SK-MEL-5 (cell line): ENCODE measurements around the gene ACR. TPM values are rescaled to one million over a fixed set of nuclear protein-coding genes. Genes with fewer than 3 reads are reported as not detected.

Source experiments
- DNase-seq: peaks from one replicate; pipeline ENCODE4 v3.0.0-alpha.2; 2016; ENCODE audit warnings: low read depth, low spot score
- in situ Hi-C: cut with HindIII; loops from 2 replicates; pipeline ENCODE4 v1.10.0; 2016; ENCODE audit warnings: low sequenced_read_pairs, high pct_unique_total_duplicates, low pct_unique_long_range_greater_than_20kb
- total RNA-seq: library from RNA; depleted of rRNA; stranded (reverse); fragments of >200 nt; shearing (Covaris generic); gene quantifications from 2 replicates; pipeline ENCODE4 v1.2.3, GENCODE V29; 2014

The ACR gene
- total RNA-seq, 1 experiment from 2014 or later: not detected

GRCh38 chr22:50726643-50727340, 11.2 kb upstream of the ACR start:
- no peak for DNase-seq
- in situ Hi-C loops: no loop called here

- in situ Hi-C loops: no loop called here
Observed at GRCh38 chr22:50727678-50728522, 10.1 kb upstream of the ACR start.

GRCh38 chr22:50728523-50728931, 9.5 kb upstream of the ACR start:
- in situ Hi-C loops: no loop called here
- no peak for DNase-seq

More at GRCh38 chr22:50727678-50728522, 10.1 kb upstream of the ACR start:
- DNase-seq: no peak

GRCh38 chr22:50729391-50730012, 8.5 kb upstream of the ACR start:
- in situ Hi-C loops: no loop called here
- DNase-seq: no peak

- in situ Hi-C loops: no loop called here
- DNase-seq: no peak
Observed at GRCh38 chr22:50730013-50730891, 7.8 kb upstream of the ACR start.

GRCh38 chr22:50730941-50731661, 6.9 kb upstream of the ACR start:
- in situ Hi-C loops: no loop called here
- no peak for DNase-seq

GRCh38 chr22:50731811-50732624, 6.0 kb upstream of the ACR start:
- peak; percentile 71 for DNase-seq
- in situ Hi-C loops: no loop called here

- no peak for DNase-seq
- in situ Hi-C loops: no loop called here
Observed at GRCh38 chr22:50732681-50733080, 5.3 kb upstream of the ACR start.

GRCh38 chr22:50733521-50734342, 4.3 kb upstream of the ACR start:
- in situ Hi-C loops: no loop called here
- DNase-seq: peak; percentile 37

GRCh38 chr22:50734343-50734771, 3.6 kb upstream of the ACR start:
- in situ Hi-C loops: no loop called here
- no peak for DNase-seq

- in situ Hi-C loops: no loop called here
- DNase-seq: no peak
Observed at GRCh38 chr22:50734986-50735738, 2.8 kb upstream of the ACR start.

- in situ Hi-C loops: no loop called here
- no peak for DNase-seq
Observed at GRCh38 chr22:50735739-50736030, 2.3 kb upstream of the ACR start.

- in situ Hi-C loops: no loop called here
- no peak for DNase-seq
Observed at GRCh38 chr22:50738649-50739227, 734 bp downstream of the ACR start.

- DNase-seq: no peak
- in situ Hi-C loops: no loop called here
Observed at GRCh38 chr22:50739279-50739691, 1.3 kb downstream of the ACR start.

GRCh38 chr22:50739894-50740293, 1.9 kb downstream of the ACR start:
- no peak for DNase-seq
- in situ Hi-C loops: no loop called here
